BJ (cell line): ENCODE data around the gene ITGA6. TPM values are rescaled to one million over a fixed set of nuclear protein-coding genes. Genes with fewer than 3 reads are reported as not detected.

Experiments
- CTCF ChIA-PET: fragments of 350-600 bp; formaldehyde crosslinking; extraction: SDS; loops from one replicate; lab custom pipeline; 2021; ENCODE audit warnings: antibody characterized with exemption, inconsistent platforms; lab: Yijun Ruan, JAX
- POLR2A ChIA-PET: fragments of 300-600 bp; sonication (Branson Sonifier 250); formaldehyde crosslinking; extraction: SDS; loops from one replicate; lab custom pipeline; 2021; ENCODE audit warnings: antibody characterized with exemption; lab: Charles Lee
- DNase-seq: peaks from one replicate; pipeline ENCODE4 v3.0.0-alpha.2; 2011; ENCODE audit warnings: low read depth
- H3K27me3 ChIP-seq: 2 replicates; pipeline ENCODE4 v1.6.0; 2011; ENCODE audit warnings: low read length; ENCODE audit not compliant: control insufficient read depth, insufficient read depth
- H3K36me3 ChIP-seq: 2 replicates; pipeline ENCODE4 v1.5.1; 2011; ENCODE audit warnings: low read length; ENCODE audit not compliant: control insufficient read depth, insufficient read depth
- H3K4me3 ChIP-seq: 2 replicates; pipeline ENCODE4 v1.5.1; 2011; ENCODE audit warnings: low read depth, mild to moderate bottlenecking, control low read depth, low read length
- polyA plus RNA-seq: library from polyadenylated mRNA; depleted of rRNA; stranded (reverse); fragments of >200 nt; gene quantifications from 2 replicates; pipeline ENCODE4 v1.2.3, GENCODE V29; 2011
- TF ChIP-seq, protein P1 (sequence below): IDR thresholded peaks from 2 replicates; pipeline ENCODE4 v1.5.1; 2011; ENCODE audit warnings: low read depth, mild to moderate bottlenecking, control low read depth, inconsistent platforms, low read length, moderate library complexity; ENCODE audit not compliant: insufficient read depth

ITGA6 gene
- polyA plus RNA-seq, 1 experiment, result 2.9 TPM

DNA sequence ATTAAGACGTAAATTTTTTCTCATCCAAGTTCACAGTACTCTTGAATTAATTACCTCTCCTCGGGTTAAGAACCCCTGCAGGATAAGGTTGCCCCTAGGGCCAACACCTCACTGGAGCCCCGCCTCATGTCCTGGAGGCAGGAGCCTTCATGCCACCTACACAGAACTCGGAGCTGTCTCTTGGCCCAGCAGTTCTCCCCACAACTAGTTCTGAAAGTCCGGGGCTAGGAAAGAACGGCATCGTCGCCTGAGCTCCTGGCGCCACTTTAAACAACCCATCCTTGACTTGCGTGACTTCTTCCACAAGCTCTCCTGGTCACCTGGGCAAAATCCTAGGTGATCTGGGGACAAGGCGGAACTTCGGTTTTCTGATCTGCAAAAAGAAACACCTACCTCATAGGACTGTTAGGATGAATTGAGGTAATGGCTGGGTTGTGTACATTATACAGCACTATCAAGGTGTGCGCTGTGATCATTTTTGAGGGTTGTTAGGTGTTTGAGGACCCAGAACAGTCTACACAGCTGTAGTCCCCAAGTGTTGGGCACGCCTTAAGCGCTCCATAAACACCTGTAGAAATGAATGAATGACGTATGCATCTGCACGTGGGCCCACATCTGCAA lies 641 bp upstream of the ITGA6 start:
- DNase-seq, result no peak
- TF ChIP-seq, protein P1, sequence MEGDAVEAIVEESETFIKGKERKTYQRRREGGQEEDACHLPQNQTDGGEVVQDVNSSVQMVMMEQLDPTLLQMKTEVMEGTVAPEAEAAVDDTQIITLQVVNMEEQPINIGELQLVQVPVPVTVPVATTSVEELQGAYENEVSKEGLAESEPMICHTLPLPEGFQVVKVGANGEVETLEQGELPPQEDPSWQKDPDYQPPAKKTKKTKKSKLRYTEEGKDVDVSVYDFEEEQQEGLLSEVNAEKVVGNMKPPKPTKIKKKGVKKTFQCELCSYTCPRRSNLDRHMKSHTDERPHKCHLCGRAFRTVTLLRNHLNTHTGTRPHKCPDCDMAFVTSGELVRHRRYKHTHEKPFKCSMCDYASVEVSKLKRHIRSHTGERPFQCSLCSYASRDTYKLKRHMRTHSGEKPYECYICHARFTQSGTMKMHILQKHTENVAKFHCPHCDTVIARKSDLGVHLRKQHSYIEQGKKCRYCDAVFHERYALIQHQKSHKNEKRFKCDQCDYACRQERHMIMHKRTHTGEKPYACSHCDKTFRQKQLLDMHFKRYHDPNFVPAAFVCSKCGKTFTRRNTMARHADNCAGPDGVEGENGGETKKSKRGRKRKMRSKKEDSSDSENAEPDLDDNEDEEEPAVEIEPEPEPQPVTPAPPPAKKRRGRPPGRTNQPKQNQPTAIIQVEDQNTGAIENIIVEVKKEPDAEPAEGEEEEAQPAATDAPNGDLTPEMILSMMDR, result no peak
- CTCF ChIA-PET, result interaction anchor here (0.8 to 4.0 kb wide), 5 partner anchors 12 to 39 kb away, joined by 3 to 26 read pairs (median 3); no protein-coding TSS in a partner anchor
- Histone ChIP-seq H3K36me3 (no peaks in the 10 kb centered on the region), H3K4me3 (peak overlapping the region; percentile 74), H3K27me3 (peaks cover 2% of the 10 kb centered on the region)
- POLR2A ChIA-PET, result interaction anchor here (0.6 kb wide), 1 partner anchor 218 kb away, joined by 3 read pairs; no protein-coding TSS in a partner anchor

DNA sequence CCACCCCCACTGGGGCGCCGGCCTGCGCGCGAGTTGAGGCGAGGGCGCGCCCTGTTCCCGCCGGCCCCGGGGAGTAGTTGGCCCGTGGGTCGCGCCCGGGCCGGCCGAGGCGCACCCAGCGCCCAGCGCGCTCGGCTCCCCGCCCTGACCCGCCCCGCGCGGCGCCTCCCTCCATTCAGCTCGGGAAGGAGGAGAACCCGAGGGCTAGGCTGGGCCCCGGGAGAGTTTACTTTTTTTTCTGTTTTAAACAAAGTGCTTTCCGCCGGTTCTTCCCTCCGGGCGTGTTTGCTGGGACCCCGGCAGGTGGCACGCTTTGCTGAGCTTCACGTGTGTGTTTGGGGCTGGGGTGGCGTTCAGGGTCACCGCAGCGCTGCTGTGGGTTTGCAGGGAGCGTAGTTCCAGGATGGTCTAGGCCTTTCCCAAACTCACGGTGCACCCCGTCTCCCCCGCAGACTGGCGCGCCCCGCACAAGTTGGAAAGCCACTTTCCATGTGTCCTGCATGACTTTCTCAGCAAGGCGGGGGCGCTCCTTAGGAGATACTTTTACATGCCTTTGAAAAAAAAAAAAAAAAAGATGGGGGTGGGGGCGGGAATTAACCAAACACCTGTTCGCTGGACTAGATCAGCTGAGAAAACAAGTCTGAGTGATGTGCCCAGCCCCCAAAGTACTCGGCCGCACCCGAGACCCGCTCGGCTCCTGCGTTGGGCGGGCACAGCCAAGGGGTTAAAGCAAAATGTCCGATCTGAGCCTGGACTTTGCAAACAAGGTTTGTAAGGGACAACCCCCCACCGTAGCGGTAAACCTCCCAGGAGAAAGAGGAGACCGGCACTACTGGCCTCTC lies 825 bp downstream of the ITGA6 start:
- Histone ChIP-seq H3K27me3 (peaks cover 2% of the 10 kb centered on the region), H3K4me3 (peak overlapping the region; percentile 74), H3K36me3 (no peaks in the 10 kb centered on the region)
- TF ChIP-seq, protein P1, result no peak
- DNase-seq, result no peak
- POLR2A ChIA-PET, result no interaction called here
- CTCF ChIA-PET, result interaction anchor here (0.6 to 4.0 kb wide), 5 partner anchors 13 to 1281 kb away, joined by 3 to 26 read pairs (median 3); no protein-coding TSS in a partner anchor

- ChIA-PET POLR2A (no interaction called here), CTCF (interaction anchor here (0.6 to 4.0 kb wide), 5 partner anchors 12 to 1282 kb away, joined by 3 to 26 read pairs (median 3); no protein-coding TSS in a partner anchor)
- no peak for DNase-seq
- H3K27me3 ChIP-seq, result peaks cover 2% of the 10 kb centered on the region
- peak overlapping the region; percentile 74 for H3K4me3 ChIP-seq
- H3K36me3 ChIP-seq, result no peaks in the 10 kb centered on the region
- TF ChIP-seq, protein P1, result no peak
Measured at GRCh38 chr2:172428832-172429210, 1.4 kb downstream of the ITGA6 start.

DNA sequence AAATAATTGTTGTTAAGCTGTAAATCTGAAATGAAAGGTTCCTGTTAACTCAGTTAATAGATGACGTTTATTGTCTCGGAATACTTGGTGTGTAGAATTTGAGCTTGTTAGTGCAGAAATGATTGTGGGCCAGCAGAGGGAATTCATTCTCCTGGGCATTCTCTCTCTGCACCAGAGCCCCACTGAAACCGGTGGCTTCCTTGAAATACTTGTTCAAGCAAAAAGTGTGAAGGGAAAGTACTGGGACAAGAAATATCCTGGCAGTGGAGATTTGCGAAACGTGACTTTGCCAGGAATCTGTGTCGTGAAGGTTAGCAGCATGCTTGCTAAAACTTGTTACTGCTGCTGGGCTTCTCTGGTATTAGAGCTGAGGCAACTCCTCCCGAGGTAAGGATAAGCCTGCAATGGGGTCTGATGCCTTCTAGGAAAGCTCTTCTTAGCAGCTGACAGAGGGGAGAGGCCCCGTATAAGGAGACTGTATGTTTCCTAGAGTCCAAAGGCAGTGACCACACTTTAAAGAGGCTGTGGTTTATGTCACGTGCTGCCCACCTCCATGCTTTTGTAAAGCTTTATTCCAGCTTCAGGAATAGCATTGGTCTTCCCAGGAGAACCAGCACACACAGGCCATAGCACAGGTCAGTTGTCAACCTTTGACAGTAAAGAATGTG lies 2.0 kb downstream of the ITGA6 start:
- ChIA-PET POLR2A (no interaction called here), CTCF (interaction anchor here (0.5 to 4.0 kb wide), 6 partner anchors 12 to 36 kb away, joined by 3 to 26 read pairs (median 4); no protein-coding TSS in a partner anchor)
- TF ChIP-seq, protein P1, result 0 out of 2 replicates have a peak, but pooled peaks have one; percentile 6
- DNase-seq, result no peak
- Histone ChIP-seq H3K36me3 (no peaks in the 10 kb centered on the region), H3K4me3 (no peak overlapping the region), H3K27me3 (peaks cover 2% of the 10 kb centered on the region)
